Measurements from ENCODE around the gene ATOH8.

DNA sequence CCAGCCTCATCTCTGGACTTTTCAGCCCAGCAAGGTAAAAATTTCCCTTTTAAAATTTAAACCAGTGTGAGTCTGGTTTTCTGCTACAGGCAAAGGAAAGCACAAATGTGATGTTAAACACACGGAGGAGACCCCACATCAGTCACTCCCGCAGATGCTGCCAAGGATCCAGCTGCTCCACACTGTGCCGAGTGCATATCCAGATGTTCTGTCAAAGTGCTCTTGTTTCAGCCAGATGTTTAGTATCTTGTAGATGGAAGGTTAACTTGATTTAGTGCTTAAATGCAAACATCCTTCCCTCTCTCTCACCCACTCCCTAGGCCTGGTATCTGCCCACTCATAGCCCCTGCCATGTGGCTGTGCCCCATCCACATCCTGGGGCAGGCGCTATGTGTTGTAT, 15.8 kb upstream of the ATOH8 start:
- TF ChIP-seq, protein P1, sequence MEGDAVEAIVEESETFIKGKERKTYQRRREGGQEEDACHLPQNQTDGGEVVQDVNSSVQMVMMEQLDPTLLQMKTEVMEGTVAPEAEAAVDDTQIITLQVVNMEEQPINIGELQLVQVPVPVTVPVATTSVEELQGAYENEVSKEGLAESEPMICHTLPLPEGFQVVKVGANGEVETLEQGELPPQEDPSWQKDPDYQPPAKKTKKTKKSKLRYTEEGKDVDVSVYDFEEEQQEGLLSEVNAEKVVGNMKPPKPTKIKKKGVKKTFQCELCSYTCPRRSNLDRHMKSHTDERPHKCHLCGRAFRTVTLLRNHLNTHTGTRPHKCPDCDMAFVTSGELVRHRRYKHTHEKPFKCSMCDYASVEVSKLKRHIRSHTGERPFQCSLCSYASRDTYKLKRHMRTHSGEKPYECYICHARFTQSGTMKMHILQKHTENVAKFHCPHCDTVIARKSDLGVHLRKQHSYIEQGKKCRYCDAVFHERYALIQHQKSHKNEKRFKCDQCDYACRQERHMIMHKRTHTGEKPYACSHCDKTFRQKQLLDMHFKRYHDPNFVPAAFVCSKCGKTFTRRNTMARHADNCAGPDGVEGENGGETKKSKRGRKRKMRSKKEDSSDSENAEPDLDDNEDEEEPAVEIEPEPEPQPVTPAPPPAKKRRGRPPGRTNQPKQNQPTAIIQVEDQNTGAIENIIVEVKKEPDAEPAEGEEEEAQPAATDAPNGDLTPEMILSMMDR (IDR thresholded peaks at IDR 0.05): no peak
- no peak for TF ChIP-seq POLR2A (IDR thresholded peaks at IDR 0.05)

Data from prostate gland (tissue), 2 donors.